Mesenteric fat pad (tissue), 1 donor: Measurements from ENCODE around the gene HTATSF1. TPM values are rescaled to one million over a fixed set of nuclear protein-coding genes. Genes with fewer than 3 reads are reported as not detected.

ENCODE experiments used
- microRNA-seq: library from miRNA; unstranded; fragments of <30 nt; microRNA quantifications from one replicate; pipeline ENCODE4 v1.2.0, GENCODE V29; 2020; ENCODE audit warnings: borderline number of aligned reads
- total RNA-seq: library from RNA; stranded (reverse); fragmentation: NEBNext Ultra II Directional; extraction: Animal tissue kit (Norgen Biotek cat#: 25700); gene quantifications from one replicate; pipeline ENCODE4 v1.2.1, GENCODE V29; 2021
- donor health status: DM: yes; HTN: yes; CAD: no.

Gene HTATSF1
- total RNA-seq, 1 donor from 2014 or later: 34.2 TPM

Small RNA genes lying within 50 kb of the gene (microRNA-seq; reads per million reads assigned to microRNA genes)
- not detected for gene MIR934

Other genes with a start within 250 kb of the HTATSF1 start
- 30.0 TPM for gene MAP7D3, start 246.2 kb upstream of the HTATSF1 start, total RNA-seq
- 0.67 TPM for gene ADGRG4, start 196.6 kb upstream of the HTATSF1 start, total RNA-seq
- not detected for gene BRS3, start 9.6 kb upstream of the HTATSF1 start, total RNA-seq
- gene VGLL1, start 34.6 kb downstream of the HTATSF1 start, total RNA-seq: not detected
- not detected for gene CD40LG, start 150.6 kb downstream of the HTATSF1 start, total RNA-seq